ENCODE measurements around the gene SPTSSA.

GRCh38 chr14:34479694-34480093 lies 17.7 kb upstream of the SPTSSA start:
- no peak for TF ChIP-seq CTCF (IDR thresholded peaks at IDR 0.05)
- TF ChIP-seq FOXM1 (IDR thresholded peaks at IDR 0.05; ENCODE audit: low read depth): no peak

Measured in SK-N-SH (cell line).